ENCODE data around the gene UBASH3A. TPM values are rescaled to one million over a fixed set of nuclear protein-coding genes. Genes with fewer than 3 reads are reported as not detected.

The UBASH3A gene
- total RNA-seq, 1 donor = not detected

DNA sequence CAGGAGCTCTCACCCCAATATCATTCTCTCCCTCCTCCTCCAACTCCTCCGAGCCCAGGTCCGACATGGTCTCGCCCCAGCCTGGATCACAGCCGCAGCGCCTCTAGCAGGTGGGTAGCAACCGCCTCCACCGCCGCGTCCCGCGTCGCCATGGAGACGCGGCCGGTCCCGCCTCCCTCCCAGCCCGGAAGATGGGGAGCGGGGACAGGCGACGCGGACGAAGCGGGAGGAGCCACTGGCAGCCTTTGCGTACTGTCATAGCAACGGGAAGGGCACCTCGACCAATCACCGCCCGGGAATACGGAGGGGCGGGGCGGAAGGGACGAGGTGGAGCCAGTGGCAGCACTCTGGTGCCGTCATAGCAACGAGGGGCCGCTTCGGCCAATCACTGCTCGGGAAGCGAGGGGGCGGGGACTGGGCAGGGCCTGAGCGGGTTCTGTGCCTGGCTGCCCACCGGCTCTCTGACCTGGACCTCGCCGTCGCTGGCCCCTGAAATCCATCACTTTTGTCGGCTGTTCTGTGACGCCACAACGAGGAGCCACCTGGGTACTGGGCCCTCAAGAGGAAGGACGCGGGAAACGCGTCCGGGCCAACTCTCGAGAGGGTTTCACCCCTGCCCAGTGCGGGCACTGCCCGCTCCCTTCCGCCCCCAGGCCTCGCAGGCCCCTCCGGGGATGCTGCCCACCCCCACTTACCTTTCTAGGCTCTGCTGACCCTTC lies 92.6 kb downstream of the UBASH3A start, which contains the start of gene RSPH1:
Gene RSPH1 (minus strand): TSS at position 105 of the 719 bp plus-strand sequence. CDS start 38 bp downstream, at position 67.
- TF ChIP-seq, protein P1, sequence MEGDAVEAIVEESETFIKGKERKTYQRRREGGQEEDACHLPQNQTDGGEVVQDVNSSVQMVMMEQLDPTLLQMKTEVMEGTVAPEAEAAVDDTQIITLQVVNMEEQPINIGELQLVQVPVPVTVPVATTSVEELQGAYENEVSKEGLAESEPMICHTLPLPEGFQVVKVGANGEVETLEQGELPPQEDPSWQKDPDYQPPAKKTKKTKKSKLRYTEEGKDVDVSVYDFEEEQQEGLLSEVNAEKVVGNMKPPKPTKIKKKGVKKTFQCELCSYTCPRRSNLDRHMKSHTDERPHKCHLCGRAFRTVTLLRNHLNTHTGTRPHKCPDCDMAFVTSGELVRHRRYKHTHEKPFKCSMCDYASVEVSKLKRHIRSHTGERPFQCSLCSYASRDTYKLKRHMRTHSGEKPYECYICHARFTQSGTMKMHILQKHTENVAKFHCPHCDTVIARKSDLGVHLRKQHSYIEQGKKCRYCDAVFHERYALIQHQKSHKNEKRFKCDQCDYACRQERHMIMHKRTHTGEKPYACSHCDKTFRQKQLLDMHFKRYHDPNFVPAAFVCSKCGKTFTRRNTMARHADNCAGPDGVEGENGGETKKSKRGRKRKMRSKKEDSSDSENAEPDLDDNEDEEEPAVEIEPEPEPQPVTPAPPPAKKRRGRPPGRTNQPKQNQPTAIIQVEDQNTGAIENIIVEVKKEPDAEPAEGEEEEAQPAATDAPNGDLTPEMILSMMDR (IDR thresholded peaks at IDR 0.05; ENCODE audit: insufficient read depth, low read length) = no peak
- DNase-seq (ENCODE audit: low read depth) = peak; percentile 94

GRCh38 chr21:42496839-42497202 lies 93.1 kb downstream of the UBASH3A start:
- TF ChIP-seq, protein P1 (IDR thresholded peaks at IDR 0.05; ENCODE audit: insufficient read depth, low read length) = no peak
- DNase-seq (ENCODE audit: low read depth) = peak; percentile 5
- peak overlapping the region; percentile 72 for H3K4me3 ChIP-seq (ENCODE audit: low read depth, low read length)

More for the DNA sequence above, 92.6 kb downstream of the UBASH3A start, which contains the start of gene RSPH1:
- H3K4me3 ChIP-seq (ENCODE audit: low read depth, low read length) = peak within 1 kb of the TSS; percentile 79

Small RNAs within 50 kb of the gene (small RNA-seq; reads per million reads assigned to genes)
- gene RNU6-1149P = not detected

Other genes starting within 250 kb of the UBASH3A start
- 0.08 and 0.09 TPM in 2 replicates for gene ABCG1, start 184.8 kb upstream of the UBASH3A start, total RNA-seq (ENCODE audit: low replicate concordance)
- not detected in 2 replicates for gene TFF3, start 88.5 kb upstream of the UBASH3A start, total RNA-seq (ENCODE audit: low replicate concordance)
- gene TFF2, start 52.9 kb upstream of the UBASH3A start, total RNA-seq (ENCODE audit: low replicate concordance) = not detected in 2 replicates
- not detected in 2 replicates for gene TFF1, start 37.4 kb upstream of the UBASH3A start, total RNA-seq (ENCODE audit: low replicate concordance)
- not detected in 2 replicates for gene TMPRSS3, start 7.8 kb upstream of the UBASH3A start, total RNA-seq (ENCODE audit: low replicate concordance)
- gene RSPH1, start 92.3 kb downstream of the UBASH3A start, total RNA-seq (ENCODE audit: low replicate concordance) = 0.16 TPM in 1 of 2 replicates, not detected in the other
- 0.27 and 2.5 TPM in 2 replicates for gene SLC37A1, start 110.0 kb downstream of the UBASH3A start, total RNA-seq (ENCODE audit: low replicate concordance)
- gene PDE9A, start 249.7 kb downstream of the UBASH3A start, total RNA-seq (ENCODE audit: low replicate concordance) = not detected in 2 replicates

Data from fibroblast of the aortic adventitia (primary cell).